ENCODE data around the gene TOM1L1.

TOM1L1 gene

DNA sequence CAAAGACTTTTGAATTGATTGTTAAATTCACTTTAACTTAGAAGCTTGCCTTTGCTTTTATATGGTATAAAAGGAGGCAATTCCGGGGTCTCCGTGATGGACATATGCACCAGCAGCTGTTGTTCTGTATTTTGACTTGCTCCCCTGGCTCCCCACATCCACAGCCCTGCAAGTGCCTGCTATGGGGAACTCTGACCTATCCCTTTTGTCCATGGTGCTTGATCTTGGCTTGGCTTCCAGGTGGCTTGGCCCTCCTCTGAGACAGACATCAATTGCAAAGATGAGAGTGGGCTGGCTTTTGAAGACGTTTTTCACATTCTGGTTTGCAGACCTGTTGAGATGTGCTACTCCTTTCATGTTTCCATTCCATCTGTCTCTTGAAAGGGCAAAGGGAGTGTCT is 26.9 kb downstream of the TOM1L1 start:
- no peak overlapping the region for H3K4me3 ChIP-seq (ENCODE audit: low read length)
- TF ChIP-seq, protein P1, sequence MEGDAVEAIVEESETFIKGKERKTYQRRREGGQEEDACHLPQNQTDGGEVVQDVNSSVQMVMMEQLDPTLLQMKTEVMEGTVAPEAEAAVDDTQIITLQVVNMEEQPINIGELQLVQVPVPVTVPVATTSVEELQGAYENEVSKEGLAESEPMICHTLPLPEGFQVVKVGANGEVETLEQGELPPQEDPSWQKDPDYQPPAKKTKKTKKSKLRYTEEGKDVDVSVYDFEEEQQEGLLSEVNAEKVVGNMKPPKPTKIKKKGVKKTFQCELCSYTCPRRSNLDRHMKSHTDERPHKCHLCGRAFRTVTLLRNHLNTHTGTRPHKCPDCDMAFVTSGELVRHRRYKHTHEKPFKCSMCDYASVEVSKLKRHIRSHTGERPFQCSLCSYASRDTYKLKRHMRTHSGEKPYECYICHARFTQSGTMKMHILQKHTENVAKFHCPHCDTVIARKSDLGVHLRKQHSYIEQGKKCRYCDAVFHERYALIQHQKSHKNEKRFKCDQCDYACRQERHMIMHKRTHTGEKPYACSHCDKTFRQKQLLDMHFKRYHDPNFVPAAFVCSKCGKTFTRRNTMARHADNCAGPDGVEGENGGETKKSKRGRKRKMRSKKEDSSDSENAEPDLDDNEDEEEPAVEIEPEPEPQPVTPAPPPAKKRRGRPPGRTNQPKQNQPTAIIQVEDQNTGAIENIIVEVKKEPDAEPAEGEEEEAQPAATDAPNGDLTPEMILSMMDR (conservative IDR thresholded peaks at IDR 0.05; ENCODE audit: low read length), result no peak
- DNase-seq (ENCODE audit: low read depth), result no peak

DNA sequence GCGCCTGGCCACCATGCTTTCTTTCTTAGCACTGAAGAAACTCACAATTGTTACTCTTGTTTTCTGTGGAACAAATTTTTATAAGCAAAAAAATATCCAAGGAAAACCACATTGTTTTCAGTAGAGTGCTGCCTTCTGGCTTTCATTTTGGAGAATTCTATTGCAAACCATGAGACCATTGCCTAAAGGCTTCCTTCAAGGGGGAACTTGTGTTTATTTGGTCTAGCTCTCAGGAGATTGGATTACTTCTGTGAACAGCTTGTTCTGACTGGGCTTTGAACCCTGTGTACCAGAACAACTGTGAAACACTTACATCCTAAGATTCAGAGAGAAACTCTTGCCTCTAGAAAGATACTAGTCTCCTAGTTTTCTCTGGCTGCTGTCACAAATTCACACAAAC is 32.1 kb downstream of the TOM1L1 start:
- no peak overlapping the region for H3K4me3 ChIP-seq (ENCODE audit: low read length)
- TF ChIP-seq, protein P1 (conservative IDR thresholded peaks at IDR 0.05; ENCODE audit: low read length), result no peak
- no peak for DNase-seq (ENCODE audit: low read depth)

DNA sequence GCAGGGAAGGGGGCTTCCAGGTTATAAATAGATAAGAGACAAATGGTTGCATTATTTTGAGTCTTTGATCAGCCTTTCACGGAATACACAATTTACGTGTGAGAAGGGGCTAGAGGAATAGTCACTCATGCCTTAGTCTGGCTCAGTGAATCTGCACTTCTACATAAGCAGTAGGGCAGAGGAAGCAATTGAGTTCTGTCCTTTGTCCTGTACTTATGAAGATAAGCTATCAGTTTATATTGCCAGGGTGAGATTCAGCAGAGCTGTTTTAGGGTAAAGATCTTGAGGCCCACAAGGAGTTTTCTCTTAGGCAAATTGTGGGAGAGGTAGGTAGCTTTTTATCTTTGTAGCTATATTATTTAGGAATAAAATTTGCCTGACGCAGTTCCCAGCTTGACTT is 33.3 kb downstream of the TOM1L1 start:
- no peak overlapping the region for H3K4me3 ChIP-seq (ENCODE audit: low read length)
- TF ChIP-seq, protein P1 (conservative IDR thresholded peaks at IDR 0.05; ENCODE audit: low read length), result no peak
- no peak for DNase-seq (ENCODE audit: low read depth)

DNA sequence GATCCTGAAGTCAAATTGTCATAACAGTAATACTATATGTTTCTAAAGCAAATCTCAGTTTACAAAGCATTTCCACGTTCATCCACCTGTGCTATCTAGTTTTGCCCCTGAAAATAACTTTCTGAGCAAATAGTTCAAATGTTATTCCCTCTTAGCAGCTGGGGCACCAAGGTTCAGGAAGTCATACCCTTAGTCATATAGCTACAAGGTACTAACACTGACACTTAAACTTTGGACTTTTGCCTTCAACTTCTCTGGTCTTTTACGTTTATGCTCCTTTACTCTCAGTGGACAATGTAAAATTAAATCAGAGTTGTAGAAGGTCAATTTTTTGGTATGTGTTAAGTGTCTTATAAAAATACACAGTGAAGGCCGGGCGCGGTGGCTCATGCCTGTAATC is 34.8 kb downstream of the TOM1L1 start:
- TF ChIP-seq, protein P1 (conservative IDR thresholded peaks at IDR 0.05; ENCODE audit: low read length), result no peak
- DNase-seq (ENCODE audit: low read depth), result no peak

DNA sequence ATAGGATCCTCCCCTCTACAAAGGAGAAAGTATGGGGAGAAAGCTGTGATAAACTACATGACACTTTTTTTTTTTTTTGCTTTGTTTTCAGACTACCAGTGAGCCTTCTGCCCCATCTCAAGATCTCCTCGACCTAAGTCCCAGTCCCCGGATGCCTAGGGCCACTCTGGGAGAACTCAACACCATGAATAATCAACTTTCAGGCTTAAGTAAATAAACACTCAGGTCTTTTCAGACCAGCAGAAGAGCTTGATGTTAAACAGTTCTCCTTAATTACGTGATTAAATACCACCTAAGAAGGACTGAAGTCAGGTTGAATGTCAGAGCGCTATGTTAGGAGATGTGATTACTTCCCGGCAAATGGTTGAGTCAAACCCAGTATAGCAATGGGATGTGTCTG is 36.4 kb downstream of the TOM1L1 start:
- TF ChIP-seq, protein P1 (conservative IDR thresholded peaks at IDR 0.05; ENCODE audit: low read length), result no peak
- no peak for DNase-seq (ENCODE audit: low read depth)
- H3K4me3 ChIP-seq (ENCODE audit: low read length), result no peak overlapping the region

More for the DNA sequence above, 34.8 kb downstream of the TOM1L1 start:
- H3K4me3 ChIP-seq (ENCODE audit: low read length), result no peak overlapping the region

DNA sequence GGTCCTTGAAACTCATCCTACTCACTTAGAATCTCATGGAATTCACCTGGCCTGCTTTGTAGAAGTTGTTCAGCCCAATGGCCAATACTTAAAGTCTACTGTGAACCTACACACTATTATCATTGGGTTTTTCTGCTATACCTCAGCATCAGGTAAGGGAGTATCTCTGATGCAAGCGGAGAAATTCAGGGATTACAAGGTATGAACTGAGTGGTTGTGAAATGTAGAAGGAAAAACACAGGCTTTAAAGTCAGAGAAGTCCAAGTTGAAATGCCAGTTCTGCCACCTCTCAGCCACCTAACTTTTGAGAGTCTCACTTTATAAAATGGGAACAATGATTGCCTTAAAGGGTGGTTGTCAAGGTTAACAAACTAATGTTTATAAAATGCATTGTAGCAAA is 36.8 kb downstream of the TOM1L1 start:
- H3K4me3 ChIP-seq (ENCODE audit: low read length), result no peak overlapping the region
- DNase-seq (ENCODE audit: low read depth), result no peak
- TF ChIP-seq, protein P1 (conservative IDR thresholded peaks at IDR 0.05; ENCODE audit: low read length), result no peak

DNA sequence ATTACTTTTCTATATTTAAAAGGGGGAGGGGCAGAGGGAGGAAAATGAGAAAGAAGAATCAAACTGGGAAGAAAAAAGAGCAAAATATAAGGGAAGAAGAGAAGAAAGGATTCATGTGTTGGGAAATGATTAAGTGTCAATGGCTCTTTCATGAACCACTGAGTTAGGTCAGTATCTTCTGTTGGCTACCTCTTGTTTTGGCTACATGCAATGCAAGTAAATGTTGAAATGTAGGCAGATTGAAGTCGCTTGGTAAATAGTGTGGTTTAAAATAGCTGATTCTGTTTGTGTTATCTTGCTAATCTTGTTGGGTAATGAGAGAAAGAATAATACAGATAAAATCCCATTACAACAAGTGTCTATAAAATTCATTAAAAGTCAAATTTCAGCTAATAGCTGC is 40.6 kb downstream of the TOM1L1 start:
- DNase-seq (ENCODE audit: low read depth), result no peak
- H3K4me3 ChIP-seq (ENCODE audit: low read length), result no peak overlapping the region
- TF ChIP-seq, protein P1 (conservative IDR thresholded peaks at IDR 0.05; ENCODE audit: low read length), result no peak

Data from AG10803 (cell line).